NCI-H2227 treated with DMSO at 0.1 percent for 48 hours (cell line): ENCODE results near the gene CPXM1.

Experiments used
- DNase-seq: peaks from one replicate; lab custom pipeline; 2025; lab: John Stamatoyannopoulos, UW

The CPXM1 gene

GRCh38 chr20:2763186-2763585, 37.2 kb downstream of the CPXM1 start:
- no peak for DNase-seq

DNA sequence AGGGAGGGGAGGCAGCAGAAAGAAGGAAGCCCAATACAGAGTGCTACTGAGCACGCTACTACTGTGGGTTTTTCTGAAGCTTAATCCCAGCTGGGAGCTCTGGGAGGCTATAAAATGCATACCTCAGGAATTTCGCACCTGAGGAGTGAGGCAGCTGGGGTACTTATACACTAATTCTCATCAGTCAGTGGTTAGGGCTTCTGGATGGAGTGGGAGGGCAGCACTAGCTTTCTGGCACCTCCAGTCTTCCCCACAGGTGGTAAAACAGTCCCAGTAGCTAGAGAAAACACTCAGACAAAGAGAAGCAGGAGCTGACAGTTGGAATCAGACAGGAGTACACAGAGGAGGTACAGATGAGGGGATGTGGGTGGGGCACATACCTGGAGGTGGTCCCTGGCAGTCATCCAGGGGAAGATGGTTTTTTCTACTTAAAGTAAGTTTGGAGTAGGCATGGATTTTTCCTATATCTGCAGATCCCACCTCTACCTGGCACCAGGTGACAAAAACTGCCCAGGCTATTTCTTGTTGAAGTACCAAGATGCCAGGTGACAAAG, 37.8 kb downstream of the CPXM1 start:
- no peak for DNase-seq

- DNase-seq: no peak
Observed at GRCh38 chr20:2761885-2762284, 38.5 kb downstream of the CPXM1 start.

DNA sequence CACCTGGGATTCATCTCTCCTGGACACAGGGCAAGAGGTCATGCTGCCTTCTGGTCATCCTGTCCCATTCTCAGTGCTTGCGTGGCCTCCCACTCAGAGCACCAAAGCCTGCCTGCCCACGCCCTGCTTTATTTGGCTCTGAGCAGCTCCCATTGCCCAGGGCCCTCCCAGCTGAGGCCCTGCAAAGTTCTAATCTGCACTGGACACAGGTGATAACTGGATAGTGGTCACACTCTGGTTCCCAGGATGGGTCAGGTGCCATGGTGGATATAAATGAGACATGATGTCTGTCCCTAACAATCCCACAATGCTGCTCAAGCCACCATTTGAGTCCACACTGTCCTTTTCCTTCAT, 39.5 kb downstream of the CPXM1 start:
- DNase-seq: no peak

GRCh38 chr20:2760297-2760951, 40.0 kb downstream of the CPXM1 start:
- DNase-seq: no peak

DNA sequence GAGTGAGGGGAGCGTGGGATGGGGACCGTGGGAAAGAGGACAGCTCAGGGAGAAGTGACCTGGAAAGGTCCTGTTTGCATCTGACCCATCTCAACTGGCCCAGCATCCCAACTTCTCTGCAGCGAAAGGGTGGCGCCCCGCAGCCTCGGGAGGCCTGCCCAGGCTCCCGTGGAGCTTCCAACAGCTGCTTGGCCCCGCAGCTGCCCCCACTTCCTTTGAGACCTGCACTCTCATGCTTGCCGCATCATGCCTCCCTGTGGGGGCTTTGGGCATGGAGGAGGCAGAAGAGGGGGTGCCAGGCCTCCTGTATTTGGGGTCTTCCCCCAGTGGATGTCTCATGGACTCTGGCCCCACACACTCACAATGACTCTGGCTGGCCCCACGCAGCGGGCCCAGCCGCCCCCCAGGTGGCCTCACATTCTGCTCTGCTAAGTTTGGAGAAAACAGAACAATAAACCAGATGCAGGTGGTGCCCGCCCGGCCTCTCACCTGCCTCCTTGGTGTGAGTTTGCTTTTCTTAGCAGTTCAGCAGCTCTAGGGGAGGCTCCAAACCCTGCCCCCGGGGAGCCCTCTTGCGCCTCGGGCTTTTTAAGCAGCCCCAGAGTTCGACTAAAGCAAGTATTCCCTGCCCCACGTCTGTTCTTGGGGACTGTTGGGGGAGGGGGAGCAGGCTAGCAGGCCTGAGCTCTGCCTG, 40.7 kb downstream of the CPXM1 start:
- DNase-seq: no peak

DNA sequence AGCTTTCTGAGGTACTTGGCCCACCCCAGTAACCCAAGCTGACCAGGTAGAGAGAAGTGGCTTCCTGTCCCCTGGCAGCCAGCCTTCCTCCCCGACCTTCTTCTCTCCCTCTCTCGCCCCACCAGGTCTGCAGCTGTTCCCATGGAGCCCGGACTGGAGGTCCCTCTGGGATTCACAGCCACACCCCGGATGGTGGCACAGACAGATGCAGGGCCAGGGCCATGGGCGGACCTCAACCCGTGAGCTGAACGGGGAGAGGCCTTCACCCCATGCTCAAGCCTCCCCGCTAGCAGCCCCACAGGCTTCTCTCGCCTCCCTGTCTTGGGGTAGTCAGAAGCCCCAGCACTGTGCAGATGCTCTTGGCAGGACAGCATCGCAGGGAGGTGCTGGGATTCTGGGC, 41.3 kb downstream of the CPXM1 start:
- DNase-seq: no peak

- no peak for DNase-seq
Observed at GRCh38 chr20:2757969-2758368, 42.5 kb downstream of the CPXM1 start.

DNA sequence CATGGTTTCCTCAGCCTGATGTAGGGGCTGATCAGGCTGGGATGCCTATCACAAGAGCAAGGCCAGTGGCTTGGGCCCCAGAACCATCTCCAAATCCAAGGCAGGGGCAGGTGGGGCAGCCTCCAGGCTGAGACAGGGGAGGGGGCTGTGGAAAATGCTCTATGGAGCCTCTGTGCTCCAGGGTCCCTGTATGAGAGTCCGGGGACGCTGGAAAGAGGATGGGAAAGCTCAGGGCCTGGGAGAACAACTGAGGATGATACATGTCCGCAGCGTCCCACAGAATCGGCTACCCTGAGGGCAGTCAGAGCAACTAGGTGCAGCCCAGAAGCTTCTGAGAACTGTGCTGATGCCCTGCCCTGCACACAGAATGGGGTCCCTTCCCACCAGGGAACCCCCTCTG, 43.4 kb downstream of the CPXM1 start:
- DNase-seq: no peak

GRCh38 chr20:2756056-2756611, 44.3 kb downstream of the CPXM1 start:
- DNase-seq: no peak

DNA sequence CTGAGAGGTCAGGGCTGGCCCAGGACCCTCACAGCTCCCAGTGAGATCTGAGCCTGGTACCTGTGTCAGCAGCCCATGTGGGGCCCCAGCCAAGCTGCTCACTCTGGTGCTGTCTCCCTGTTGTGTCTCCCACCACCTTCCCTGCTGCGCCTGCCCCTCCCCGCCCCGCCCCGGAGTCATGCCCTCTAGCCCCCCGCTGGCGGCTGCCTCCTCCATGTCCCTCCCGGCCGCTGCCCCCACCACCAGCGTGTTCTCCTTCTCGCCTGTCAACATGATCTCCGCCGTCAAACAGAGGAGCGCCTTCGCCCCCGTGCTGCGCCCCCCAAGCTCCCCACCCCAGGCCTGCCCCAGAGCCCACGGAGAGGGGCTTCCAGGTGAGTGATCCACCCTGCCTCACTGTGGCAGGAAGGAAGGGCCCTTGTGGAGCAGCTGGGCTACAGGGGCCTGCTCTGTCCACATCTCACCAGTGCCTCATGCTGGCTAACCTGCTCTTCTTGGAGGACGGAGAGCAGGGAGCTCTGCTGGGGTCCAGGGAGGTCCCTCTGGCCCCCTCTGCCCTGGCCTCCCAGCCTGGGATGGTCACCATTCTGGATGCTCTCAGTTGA, 44.9 kb downstream of the CPXM1 start:
- no peak for DNase-seq

DNA sequence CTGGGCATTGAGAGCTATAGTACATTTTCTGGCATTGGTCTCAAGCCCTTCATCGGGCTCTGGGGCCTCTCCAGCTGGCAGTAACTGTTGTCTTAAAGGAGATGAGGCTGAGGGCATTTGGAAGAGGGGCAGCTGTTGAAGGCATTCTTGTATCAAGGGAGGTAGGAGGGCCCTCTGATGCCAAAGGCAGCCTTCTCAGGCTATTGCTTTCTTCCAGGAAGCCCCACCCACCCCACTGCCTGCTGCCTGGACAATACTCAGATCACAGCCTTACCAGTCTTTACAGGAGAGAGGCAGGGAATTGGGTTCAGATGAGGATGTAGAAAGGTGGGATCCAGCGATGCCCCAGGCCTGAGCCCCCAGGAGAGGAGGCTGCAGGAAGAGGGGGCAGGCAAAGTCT, 46.0 kb downstream of the CPXM1 start:
- no peak for DNase-seq

GRCh38 chr20:2753461-2754040, 46.9 kb downstream of the CPXM1 start:
- DNase-seq: no peak

GRCh38 chr20:2752567-2753460, 47.6 kb downstream of the CPXM1 start:
- DNase-seq: no peak

DNA sequence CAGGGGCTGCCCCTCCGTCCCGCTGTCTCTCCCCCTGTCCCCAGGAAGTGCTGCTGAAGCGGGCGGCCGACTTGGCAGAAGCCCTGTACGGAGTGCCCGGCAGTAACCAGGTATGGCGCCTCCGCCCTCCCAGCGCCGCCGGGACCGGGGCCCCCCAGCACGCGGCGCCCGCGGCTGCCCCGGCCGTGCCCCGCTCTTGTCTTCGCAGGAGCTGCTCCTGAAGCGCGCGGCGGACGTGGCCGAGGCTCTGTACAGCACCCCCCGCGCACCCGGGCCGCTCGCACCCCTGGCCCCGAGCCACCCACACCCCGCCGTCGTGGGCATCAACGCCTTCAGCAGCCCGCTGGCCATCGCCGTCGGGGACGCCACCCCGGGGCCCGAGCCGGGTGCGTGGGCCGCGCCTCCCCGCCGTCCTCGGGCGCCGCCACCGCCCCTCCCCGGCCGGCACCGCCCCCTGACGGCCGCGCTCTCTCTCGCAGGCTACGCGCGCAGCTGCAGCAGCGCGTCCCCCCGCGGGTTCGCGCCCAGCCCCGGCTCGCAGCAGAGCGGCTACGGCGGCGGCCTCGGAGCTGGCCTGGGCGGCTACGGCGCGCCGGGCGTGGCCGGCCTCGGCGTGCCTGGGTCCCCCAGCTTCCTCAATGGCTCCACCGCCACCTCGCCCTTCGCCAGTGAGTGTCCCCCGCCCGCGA, 48.4 kb downstream of the CPXM1 start:
- DNase-seq: no peak

DNA sequence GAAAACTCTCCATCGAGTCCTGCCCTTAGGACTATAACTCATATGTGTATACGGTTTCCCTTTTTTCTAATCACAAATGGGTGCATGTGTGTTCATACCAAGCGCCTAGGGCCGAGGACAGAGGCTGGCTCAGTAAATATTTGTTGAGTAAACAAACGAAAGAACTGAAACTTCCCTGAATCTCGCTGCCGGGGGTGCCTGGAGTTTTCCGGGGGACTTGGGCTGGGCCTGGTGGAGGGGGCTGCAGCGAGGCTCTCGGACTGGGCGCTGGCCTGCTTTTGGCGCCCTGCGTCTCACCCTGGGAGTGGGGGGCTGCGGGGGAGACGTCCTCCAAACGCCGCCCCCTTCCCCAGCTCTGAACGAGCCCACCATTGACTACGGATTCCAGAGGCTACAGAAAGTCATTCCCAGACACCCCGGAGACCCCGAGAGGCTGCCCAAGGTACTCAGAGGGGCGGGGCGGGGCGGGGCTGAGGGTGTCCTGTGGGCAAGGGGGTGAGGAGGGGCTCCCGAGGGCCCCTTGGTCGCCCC, 49.0 kb downstream of the CPXM1 start:
- DNase-seq: no peak

DNA sequence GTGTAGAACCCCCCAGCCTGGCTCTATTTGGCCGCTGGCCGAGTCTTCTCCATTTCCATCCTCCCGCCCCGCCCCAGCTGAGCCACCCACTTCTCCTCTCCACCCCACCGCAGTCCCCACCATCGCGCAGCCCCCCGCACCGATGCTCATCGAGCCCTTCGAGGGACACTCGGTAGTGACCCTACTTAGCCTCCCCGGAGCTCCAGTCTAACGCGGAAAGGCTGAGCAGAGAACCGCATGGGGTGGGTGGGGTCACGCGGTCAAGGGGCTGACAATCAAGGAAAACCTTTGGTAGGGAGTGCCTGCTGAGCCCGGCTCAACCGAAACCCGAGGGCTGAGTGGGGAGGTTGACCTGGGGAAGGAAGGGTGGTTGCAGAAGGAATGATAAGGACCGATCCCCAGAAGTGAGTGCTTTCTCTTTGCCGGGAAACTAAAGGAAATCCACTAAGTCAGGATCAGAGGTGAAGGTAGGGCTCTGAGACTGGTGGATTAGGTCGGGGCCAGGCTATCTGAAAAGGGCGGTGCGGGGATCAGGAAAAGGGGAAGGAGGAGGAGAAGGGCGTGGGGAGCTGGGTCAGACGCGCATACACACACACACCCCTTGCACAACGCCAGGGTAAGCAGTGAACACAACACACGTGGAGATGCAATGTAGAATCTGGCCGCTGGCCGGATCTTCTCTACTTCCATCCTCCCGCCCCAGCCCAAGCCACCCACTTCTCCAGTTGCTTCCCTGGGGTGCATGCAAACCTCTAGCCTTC, 49.8 kb downstream of the CPXM1 start:
- no peak for DNase-seq

- DNase-seq: no peak
Observed at GRCh38 chr20:2749951-2750490, 50.4 kb downstream of the CPXM1 start.

DNA sequence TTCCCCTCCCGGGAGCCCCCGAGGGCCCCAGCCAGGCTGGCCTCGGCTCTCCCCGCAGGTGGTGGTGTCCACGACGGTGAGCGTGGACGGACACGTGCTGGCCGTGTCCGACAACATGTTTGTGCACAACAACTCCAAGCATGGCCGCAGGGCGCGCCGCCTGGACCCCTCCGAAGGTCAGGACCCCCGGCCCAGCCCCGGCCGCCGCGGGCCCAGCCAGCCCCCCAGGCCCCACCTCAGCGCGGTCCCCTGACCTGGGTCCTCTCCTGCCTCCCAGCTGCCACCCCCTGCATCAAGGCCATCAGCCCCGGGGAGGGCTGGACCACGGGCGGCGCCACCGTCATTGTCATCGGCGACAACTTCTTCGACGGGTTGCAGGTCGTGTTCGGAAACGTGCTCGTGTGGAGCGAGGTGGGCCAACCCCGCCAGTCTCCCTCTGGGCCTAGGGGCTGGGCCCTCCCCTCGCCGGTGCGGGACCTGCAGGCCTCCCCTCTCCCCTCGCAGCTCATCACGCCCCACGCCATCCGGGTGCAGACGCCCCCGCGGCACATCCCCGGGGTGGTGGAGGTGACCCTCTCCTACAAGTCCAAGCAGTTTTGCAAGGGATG, 51.0 kb downstream of the CPXM1 start:
- no peak for DNase-seq
